GM18502 (cell line): ENCODE measurements around the gene ANTKMT.

Experiments used
- ATAC-seq: cut with Tn5 transposase; IDR thresholded peaks from one replicate; pipeline ENCODE4 v1.9.1; 2021; ENCODE audit warnings: mild to moderate bottlenecking; ENCODE audit not compliant: unreplicated experiment, poor library complexity

ANTKMT gene

GRCh38 chr16:725463-726187 is 4.7 kb downstream of the ANTKMT start:
- ATAC-seq, result no peak

GRCh38 chr16:726188-726437 is 5.2 kb downstream of the ANTKMT start:
- no peak for ATAC-seq

DNA sequence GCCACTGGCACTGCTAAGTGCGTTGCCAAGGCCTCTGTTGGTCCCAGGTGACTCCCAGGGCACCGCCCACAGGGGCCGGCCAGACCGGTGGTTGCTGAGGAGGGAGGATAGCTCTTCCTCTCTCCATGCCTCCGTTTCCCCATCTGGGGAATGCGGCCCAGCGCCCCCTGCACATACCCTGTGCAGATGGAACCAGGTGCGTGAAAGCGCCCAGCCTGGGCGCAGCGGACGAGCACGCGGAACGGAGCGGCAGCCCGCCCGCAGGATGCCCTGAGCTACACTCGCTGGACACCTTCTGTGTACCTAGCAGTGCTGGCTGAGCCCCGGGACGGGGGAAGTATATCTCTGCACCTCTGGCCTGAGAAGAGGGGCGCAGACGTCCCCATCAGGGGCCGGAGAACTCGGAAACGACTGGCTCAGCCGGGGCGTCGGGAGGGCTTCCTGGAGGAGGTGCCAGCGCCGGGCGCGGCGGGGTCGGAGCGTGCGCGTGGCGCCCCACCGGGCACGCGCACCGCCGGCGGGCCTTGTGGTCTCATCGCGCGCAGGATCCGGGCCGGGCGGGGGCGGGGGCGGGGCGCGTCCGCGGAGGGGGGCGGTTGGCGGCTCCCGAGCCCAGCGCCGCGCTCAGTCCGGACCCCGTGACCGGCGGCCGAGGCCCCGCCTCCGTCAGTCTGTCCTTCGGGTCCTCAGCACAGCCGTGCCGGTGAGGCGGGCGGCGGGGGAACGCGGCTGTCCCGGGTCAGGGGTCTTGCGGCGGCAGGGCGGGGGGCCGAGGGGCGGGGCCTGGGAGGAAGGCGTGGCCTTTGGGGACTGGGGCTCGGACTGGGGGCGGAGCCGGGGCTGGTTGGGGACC is 5.7 kb downstream of the ANTKMT start, which contains the start of the genes CCDC78 and HAGHL:
Gene CCDC78, minus strand, starts transcription at position 6 of the 853 bp plus-strand sequence. CDS start 76 bp downstream, outside the sequence.
Gene HAGHL, plus strand, starts transcription at position 669 of the 853 bp plus-strand sequence. CDS start 404 bp downstream, outside the sequence.
- ATAC-seq, result no peak

DNA sequence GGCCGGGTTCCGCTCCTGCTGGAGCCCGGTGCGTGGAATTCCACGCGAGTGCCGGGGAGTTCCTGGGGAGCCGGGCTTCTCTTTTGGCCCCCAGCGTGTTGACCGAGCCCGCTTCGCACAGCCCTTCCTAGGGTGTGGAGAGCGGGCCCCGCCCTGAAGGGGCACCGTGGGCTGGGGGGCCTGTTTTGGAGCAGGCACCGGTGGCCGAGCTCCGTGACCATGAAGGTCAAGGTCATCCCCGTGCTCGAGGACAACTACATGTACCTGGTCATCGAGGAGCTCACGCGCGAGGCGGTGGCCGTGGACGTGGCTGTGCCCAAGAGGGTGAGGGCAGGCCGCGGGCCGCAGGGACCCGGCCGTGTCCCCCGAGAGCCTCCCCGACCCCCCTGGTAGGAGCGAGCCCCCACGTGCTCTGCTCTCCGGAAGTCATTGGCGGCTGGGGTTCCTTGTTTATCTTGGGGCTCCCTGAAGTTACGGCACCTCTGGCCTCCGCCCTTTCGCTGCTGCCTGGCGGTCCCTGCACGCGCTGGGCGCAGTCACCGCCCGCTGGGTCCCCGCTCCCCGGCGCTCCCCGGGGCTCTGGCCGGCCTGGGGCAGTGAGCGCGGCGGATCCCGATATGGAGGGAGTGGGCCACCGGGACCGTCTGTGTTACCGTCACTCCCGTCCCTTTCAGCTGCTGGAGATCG is 6.5 kb downstream of the ANTKMT start:
- no peak for ATAC-seq

- peak; percentile 39 for ATAC-seq
Measured at GRCh38 chr16:728131-728889, 7.4 kb downstream of the ANTKMT start.

DNA sequence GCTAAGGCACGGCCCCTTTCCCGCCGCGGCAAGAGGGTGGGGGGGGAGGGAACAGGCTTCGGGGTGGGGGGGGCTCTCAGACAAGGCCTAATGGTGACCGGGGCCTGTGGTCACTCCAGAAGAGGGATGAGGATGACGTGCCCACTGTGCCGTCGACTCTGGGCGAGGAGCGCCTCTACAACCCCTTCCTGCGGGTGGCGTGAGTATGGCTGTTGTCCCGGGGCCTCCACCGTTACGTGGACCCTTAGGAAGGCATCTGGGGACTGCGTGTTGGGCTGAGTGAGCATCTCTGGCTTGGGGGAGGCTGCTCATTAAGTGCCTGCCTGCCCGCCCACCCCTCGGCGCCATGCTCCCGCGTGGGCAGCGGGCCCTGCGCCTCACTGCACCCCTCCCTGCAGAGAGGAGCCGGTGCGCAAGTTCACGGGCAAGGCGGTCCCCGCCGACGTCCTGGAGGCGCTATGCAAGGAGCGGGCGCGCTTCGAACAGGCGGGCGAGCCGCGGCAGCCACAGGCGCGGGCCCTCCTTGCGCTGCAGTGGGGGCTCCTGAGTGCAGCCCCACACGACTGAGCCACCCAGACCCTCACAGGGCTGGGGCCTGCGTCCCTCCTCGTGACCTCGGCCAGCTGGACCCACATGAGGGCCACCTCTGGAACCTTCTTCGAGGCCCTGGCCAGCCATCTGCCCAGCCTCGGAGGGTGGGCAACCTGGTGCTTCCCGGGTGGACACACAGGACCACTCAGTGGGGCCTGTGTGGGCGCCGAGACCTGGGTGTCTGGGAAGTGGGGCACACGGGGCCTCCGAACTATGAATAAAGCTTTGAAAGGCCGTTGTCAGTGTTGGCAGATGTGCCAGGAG is 8.2 kb downstream of the ANTKMT start:
- no peak for ATAC-seq

- ATAC-seq, result no peak
Measured at GRCh38 chr16:729768-730665, 9.1 kb downstream of the ANTKMT start.

DNA sequence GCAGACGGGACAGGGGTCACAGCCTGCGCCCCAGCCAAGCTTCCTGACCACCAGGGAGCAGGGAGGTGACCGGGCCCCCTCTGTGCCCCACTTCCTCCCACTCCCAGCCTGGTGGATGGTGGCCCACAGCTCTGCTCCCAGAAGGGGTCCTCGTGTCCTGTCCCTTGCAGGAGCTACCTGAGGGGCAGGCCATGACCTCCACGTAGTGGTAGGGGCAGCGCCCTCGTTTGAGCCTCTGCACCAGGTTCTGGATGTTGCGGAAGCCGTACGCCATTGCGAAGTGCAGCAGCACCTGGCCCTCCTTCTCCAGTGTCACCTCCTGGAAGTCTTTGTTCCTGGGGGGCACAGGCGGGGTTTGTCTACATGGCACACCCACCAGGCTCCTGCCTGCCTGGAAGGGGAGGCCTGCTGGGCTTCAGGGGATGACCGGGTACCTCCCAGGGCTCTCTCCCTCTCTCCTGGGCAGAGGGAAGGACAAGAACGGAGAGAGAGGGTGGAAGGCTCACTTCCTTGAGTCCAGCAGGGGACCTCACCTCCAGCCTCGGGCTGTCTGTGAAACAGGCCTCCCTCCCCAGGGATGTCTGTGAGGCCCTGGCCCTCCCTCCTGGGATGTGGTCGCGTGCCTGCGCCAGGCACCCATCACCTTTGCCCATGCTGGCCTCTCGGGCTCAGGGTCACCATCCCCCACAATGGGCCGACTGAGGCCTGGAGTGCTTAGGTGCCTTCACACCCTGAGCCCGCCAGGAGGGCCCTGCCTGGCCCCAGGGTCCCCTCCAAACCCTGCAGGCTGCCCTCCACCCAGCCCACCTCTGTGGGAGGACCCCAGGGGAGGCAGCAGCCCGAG is 9.9 kb downstream of the ANTKMT start:
- ATAC-seq, result no peak

- no peak for ATAC-seq
Measured at GRCh38 chr16:732332-732731, 11.4 kb downstream of the ANTKMT start.

DNA sequence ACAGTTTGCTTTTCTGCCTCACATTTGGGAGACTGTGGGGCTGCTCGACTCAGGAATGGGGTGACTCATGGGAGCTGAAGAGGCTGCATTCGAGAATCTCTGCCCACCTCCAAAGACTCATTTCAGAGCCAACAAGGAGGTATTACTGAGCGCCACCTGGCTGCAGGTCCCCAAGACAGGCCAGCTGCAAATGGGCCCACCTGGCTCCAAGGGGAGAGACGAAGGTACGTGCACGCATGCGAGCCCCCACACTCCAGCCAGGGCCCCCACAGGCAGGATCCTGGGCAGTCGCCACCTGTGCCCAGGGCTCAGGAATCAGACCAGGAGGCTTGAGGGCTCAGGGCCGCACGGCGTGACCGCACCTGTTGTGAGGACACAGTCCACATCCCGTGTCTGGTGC is 12.0 kb downstream of the ANTKMT start:
- no peak for ATAC-seq

- no peak for ATAC-seq
Measured at GRCh38 chr16:733382-734207, 12.6 kb downstream of the ANTKMT start.

- no peak for ATAC-seq
Measured at GRCh38 chr16:734208-734980, 13.4 kb downstream of the ANTKMT start.

DNA sequence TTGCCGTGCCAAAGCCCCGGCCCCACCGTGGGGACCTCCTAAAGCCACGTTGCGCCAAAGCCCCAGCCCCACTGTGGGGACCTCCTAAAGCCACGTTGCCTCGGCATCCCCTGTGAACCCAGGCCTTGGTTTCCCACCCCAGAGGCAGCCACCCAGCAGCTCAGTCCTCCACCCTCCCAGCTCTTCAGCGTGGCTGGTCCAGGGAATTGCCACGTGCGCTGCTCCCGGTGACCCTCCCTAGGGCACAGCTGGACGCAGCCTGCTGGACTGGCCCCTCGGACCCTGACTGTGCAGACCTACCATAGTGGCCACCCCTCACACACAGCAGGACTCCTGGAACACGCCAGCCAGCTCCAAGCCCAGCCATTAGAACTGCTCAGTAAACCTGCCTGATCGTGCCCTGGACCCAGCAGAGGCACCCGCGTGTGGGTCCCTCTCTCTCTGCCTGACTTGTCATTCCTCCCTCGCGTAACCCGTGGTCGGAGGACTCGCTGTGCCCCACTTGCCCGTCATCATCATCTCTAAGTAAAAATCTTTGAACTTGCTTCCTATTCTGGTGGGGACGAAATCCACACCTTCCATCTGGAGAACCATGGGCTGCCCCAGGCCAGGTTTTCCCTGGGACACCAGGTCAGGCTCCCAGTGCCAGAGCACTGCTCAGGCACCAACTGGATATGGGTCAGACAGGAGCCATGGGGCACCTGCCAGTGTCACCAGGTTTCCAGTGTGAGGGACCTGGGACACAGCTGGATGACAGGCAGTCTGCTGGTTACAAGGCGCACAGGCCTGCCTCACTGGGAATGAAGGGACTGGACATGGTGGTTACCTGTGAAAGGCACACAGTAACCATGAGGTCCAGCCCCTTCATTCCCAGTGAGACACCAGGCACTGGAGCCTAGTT is 14.3 kb downstream of the ANTKMT start:
- no peak for ATAC-seq

DNA sequence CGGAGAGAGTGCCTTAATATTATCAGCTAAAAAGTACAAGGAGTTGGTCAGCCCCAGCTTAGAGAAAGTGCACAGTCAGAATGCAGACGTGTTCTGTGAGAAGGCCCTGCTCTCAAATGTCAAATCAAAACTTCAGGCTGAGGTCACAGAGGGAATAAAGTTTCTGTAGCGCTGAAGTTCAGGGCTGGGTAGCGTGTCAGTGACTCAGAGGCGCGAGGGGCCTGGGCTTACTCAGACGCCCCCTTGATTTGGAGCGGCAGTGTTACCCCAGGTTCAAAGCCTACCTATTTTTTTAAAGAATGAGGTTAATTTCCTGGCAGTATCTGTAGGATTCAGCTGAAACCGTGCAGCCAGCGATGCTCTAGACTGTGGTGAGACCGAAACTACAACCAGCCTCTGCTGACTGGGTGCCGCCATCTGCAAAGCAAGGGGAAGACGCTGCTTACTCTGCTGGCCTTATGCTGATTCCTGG is 15.1 kb downstream of the ANTKMT start:
- peak; percentile 54 for ATAC-seq

DNA sequence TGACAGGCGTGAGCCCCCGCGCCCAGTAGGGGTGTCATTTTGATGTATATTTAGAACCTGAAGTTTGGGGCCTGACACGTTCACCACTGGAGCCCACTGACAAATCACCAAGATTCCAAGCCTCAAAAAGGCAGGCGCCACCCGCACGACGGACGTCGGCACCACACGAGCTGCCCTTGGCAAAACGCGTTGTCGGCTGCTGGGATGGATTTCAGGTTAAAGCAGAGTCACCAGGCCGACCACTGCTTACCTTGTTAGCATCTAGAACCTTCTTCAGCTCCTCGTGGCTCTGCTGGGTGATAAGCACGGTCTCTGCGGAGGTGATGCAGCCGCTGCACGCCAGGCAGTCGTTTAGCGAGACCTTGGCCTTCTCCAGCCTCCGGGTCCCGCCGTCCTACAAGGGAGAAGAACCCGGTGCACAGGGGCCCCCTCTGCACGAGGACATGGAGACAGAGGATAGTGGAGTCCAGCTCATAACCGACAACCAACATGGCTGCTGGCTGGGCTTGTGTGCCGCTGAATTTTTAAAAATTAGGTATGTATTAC is 16.1 kb downstream of the ANTKMT start:
- ATAC-seq, result no peak
